Neuronal stem cell (in vitro differentiated cells): ENCODE data around the gene ADAMTS17.

ENCODE experiments used
- DNase-seq: peaks from one replicate; pipeline ENCODE4 v3.0.0-alpha.2; 2013; ENCODE audit warnings: low spot score
- H2AFZ ChIP-seq: one replicate; pipeline ENCODE4 v1.6.1; 2013; ENCODE audit warnings: mild to moderate bottlenecking, low read length, inconsistent platforms
- H2AK5ac ChIP-seq: 2 replicates; pipeline ENCODE4 v1.6.1; 2013; ENCODE audit warnings: low read depth, mild to moderate bottlenecking, inconsistent platforms, low read length, moderate library complexity, mixed read lengths
- H2BK120ac ChIP-seq: 2 replicates; pipeline ENCODE4 v1.6.1; 2013; ENCODE audit warnings: low read depth, mild to moderate bottlenecking, inconsistent platforms, low read length, moderate library complexity, mixed read lengths
- H2BK12ac ChIP-seq: one replicate; pipeline ENCODE4 v1.6.1; 2013; ENCODE audit warnings: low read length, inconsistent platforms
- H2BK15ac ChIP-seq: 2 replicates; pipeline ENCODE4 v1.6.1; 2013; ENCODE audit warnings: mild to moderate bottlenecking, low read length, inconsistent platforms, mixed read lengths
- H2BK5ac ChIP-seq: one replicate; pipeline ENCODE4 v1.6.1; 2013; ENCODE audit warnings: inconsistent platforms, mild to moderate bottlenecking, low read length, moderate library complexity
- H3K14ac ChIP-seq: one replicate; pipeline ENCODE4 v1.6.1; 2013; ENCODE audit warnings: low read length, inconsistent platforms
- H3K18ac ChIP-seq: 2 replicates; pipeline ENCODE4 v1.6.1; 2013; ENCODE audit warnings: low read length, inconsistent platforms
- H3K23ac ChIP-seq: 2 replicates; pipeline ENCODE4 v1.6.1; 2013; ENCODE audit warnings: low read depth, mild to moderate bottlenecking, mixed read lengths, low read length, inconsistent platforms; ENCODE audit not compliant: poor library complexity
- H3K27ac ChIP-seq: replicated peaks from 3 replicates; pipeline ENCODE4 v1.5.1; 2013; ENCODE audit warnings: low read length, inconsistent platforms
- H3K27me3 ChIP-seq, 3 experiments: 2 replicates each; pipeline ENCODE4 v1.6.1; 2013; ENCODE audit warnings: low read length in 3 of 3, mild to moderate bottlenecking in 2 of 3, inconsistent platforms in 1 of 3, low read depth in 1 of 3, mixed read lengths in 1 of 3, moderate library complexity in 1 of 3; ENCODE audit not compliant: control insufficient read depth in 3 of 3, insufficient read depth in 3 of 3
- H3K36me3 ChIP-seq, 2 donors: replicated peaks in 1 of 2; 2 replicates each; pipeline ENCODE4 v1.6.1; 2013; ENCODE audit warnings: low read length in 2 of 2; ENCODE audit not compliant: control insufficient read depth in 2 of 2, insufficient read depth in 2 of 2
- H3K4ac ChIP-seq: 2 replicates; pipeline ENCODE4 v1.6.1; 2013; ENCODE audit warnings: inconsistent platforms, mild to moderate bottlenecking, low read length, moderate library complexity
- H3K4me1 ChIP-seq, 2 donors: 1 replicate in 1 of 2; 2 replicates in 1 of 2; pipeline ENCODE4 v1.6.1; 2013; ENCODE audit warnings: low read length in 2 of 2, low read depth in 1 of 2; ENCODE audit not compliant: control insufficient read depth in 2 of 2, insufficient read depth in 1 of 2
- H3K4me2 ChIP-seq: one replicate; pipeline ENCODE4 v1.6.1; 2013; ENCODE audit warnings: mild to moderate bottlenecking, low read length, inconsistent platforms; ENCODE audit not compliant: insufficient read depth, poor library complexity, severe bottlenecking
- H3K4me3 ChIP-seq, 2 donors: 2 replicates each; pipeline ENCODE4 v1.5.1; 2013; ENCODE audit warnings: low read length in 2 of 2, mild to moderate bottlenecking in 2 of 2, inconsistent platforms in 1 of 2, moderate library complexity in 1 of 2
- H3K79me1 ChIP-seq: one replicate; pipeline ENCODE4 v1.6.1; 2013; ENCODE audit warnings: low read depth, mild to moderate bottlenecking, inconsistent platforms, low read length, moderate library complexity
- H3K9ac ChIP-seq: one replicate; pipeline ENCODE4 v1.6.1; 2013; ENCODE audit warnings: mild to moderate bottlenecking, low read depth, low read length, inconsistent platforms; ENCODE audit not compliant: poor library complexity
- H3K9me3 ChIP-seq, 2 donors: replicated peaks in 1 of 2; 2 replicates each; pipeline versions ENCODE3 to v1.6.1; 2013; ENCODE audit warnings: low read length in 2 of 2, mild to moderate bottlenecking in 2 of 2, inconsistent platforms in 1 of 2, low read depth in 1 of 2, mixed read lengths in 1 of 2, moderate library complexity in 1 of 2; ENCODE audit not compliant: control insufficient read depth in 2 of 2, insufficient read depth in 1 of 2
- H4K8ac ChIP-seq: one replicate; pipeline ENCODE4 v1.6.1; 2013; ENCODE audit warnings: low read depth, mild to moderate bottlenecking, inconsistent platforms, low read length, moderate library complexity
- H4K91ac ChIP-seq: one replicate; pipeline ENCODE4 v1.6.1; 2013; ENCODE audit warnings: low read length, low read depth, mild to moderate bottlenecking, inconsistent platforms; ENCODE audit not compliant: poor library complexity
- WGBS, 2 donors: extraction: QIAGEN DNeasy Blood & Tissue Kit; methylation state at CpG; one replicate each; pipeline ENCODE4 v1.1.7; 2013; ENCODE audit warnings: missing lambda C conversion rate in 2 of 2, mixed read lengths in 1 of 2; ENCODE audit not compliant: insufficient read length in 2 of 2, insufficient replicate concordance in 1 of 2; ENCODE audit errors: extremely low coverage in 2 of 2; 5-methylcytosine and 5-hydroxymethylcytosine counted together

Gene ADAMTS17

GRCh38 chr15:99992611-99993231 is 349.1 kb downstream of the ADAMTS17 start:
- no peak overlapping the region for H3K27ac ChIP-seq
- H3K14ac ChIP-seq: no peak overlapping the region
- peak overlapping the region; percentile 24 for H3K4ac ChIP-seq
- H3K4me3 ChIP-seq: no peak overlapping the region
- peak overlapping the region; percentile 60 for H4K91ac ChIP-seq
- no peak overlapping the region for H2AFZ ChIP-seq
- H3K23ac ChIP-seq: peak overlapping the region; percentile 57
- peak overlapping the region; percentile 84 for H2BK15ac ChIP-seq
- no peak overlapping the region for H2BK12ac ChIP-seq
- peaks cover 0 to 14% of the 10 kb centered on the region in 2 donors for H3K4me1 ChIP-seq
- no peak overlapping the region for H4K8ac ChIP-seq
- H3K27me3 ChIP-seq: no peaks in the 10 kb centered on the region
- H3K4me2 ChIP-seq: no peak overlapping the region
- H2AK5ac ChIP-seq: peak overlapping the region; percentile 94
- H3K9me3 ChIP-seq: peaks cover 0 to 1% of the 10 kb centered on the region in 2 donors
- no CpG with 5 or more reads among the region's 29 CpGs for WGBS, 2 donors
- H3K18ac ChIP-seq: peak overlapping the region; percentile 92
- no peaks in the 10 kb centered on the region for H3K79me1 ChIP-seq
- no peak for DNase-seq
- no peak overlapping the region for H2BK5ac ChIP-seq
- no peaks in the 10 kb centered on the region for H3K36me3 ChIP-seq
- H2BK120ac ChIP-seq: peak overlapping the region; percentile 53
- H3K9ac ChIP-seq: peak overlapping the region; percentile 25

- no peak overlapping the region for H4K8ac ChIP-seq
- H3K27me3 ChIP-seq: no peaks in the 10 kb centered on the region
- H3K4me2 ChIP-seq: no peak overlapping the region
- no peak overlapping the region for H2BK12ac ChIP-seq
- H3K23ac ChIP-seq: no peak overlapping the region
- H3K18ac ChIP-seq: no peak overlapping the region
- no peak overlapping the region for H3K14ac ChIP-seq
- no peak overlapping the region for H3K4ac ChIP-seq
- H3K79me1 ChIP-seq: no peaks in the 10 kb centered on the region
- H2BK120ac ChIP-seq: no peak overlapping the region
- H2BK5ac ChIP-seq: peak overlapping the region; percentile 32
- no peak overlapping the region for H3K9ac ChIP-seq
- peaks cover 0 to 7% of the 10 kb centered on the region in 2 donors for H3K4me1 ChIP-seq
- peak overlapping the region; percentile 42 for H2BK15ac ChIP-seq
- no peak overlapping the region for H3K27ac ChIP-seq
- H3K4me3 ChIP-seq: no peak overlapping the region
- no peak for DNase-seq
- H2AFZ ChIP-seq: no peak overlapping the region
- peaks cover 0 to 3% of the 10 kb centered on the region in 2 donors for H3K9me3 ChIP-seq
- no peak overlapping the region for H4K91ac ChIP-seq
- no CpG with 5 or more reads among the region's 9 CpGs for WGBS, 2 donors
- no peaks in the 10 kb centered on the region for H3K36me3 ChIP-seq
- H2AK5ac ChIP-seq: peak overlapping the region; percentile 39
These were observed 352.7 kb downstream of the ADAMTS17 start for GRCh38 chr15:99989095-99989494.

GRCh38 chr15:99987701-99988100 is 354.1 kb downstream of the ADAMTS17 start:
- H3K9ac ChIP-seq: no peak overlapping the region
- no peak overlapping the region for H3K4ac ChIP-seq
- peaks cover 2 to 12% of the 10 kb centered on the region in 2 donors for H3K4me1 ChIP-seq
- no peak overlapping the region for H3K23ac ChIP-seq
- H2BK15ac ChIP-seq: peak overlapping the region; percentile 38
- no CpG with 5 or more reads among the region's 3 CpGs for WGBS, 2 donors
- H3K9me3 ChIP-seq: peaks cover 0 to 3% of the 10 kb centered on the region in 2 donors
- H3K36me3 ChIP-seq: no peaks in the 10 kb centered on the region
- no peak overlapping the region for H3K18ac ChIP-seq
- H3K27me3 ChIP-seq: no peaks in the 10 kb centered on the region
- no peak overlapping the region for H4K91ac ChIP-seq
- no peak for DNase-seq
- no peak overlapping the region for H2BK12ac ChIP-seq
- no peak overlapping the region for H3K14ac ChIP-seq
- H2AK5ac ChIP-seq: no peak overlapping the region
- no peak overlapping the region for H4K8ac ChIP-seq
- H3K27ac ChIP-seq: no peak overlapping the region
- no peak overlapping the region for H2BK120ac ChIP-seq
- no peak overlapping the region for H3K4me3 ChIP-seq
- no peak overlapping the region for H2AFZ ChIP-seq
- H3K79me1 ChIP-seq: no peaks in the 10 kb centered on the region
- H2BK5ac ChIP-seq: no peak overlapping the region
- no peak overlapping the region for H3K4me2 ChIP-seq

DNA sequence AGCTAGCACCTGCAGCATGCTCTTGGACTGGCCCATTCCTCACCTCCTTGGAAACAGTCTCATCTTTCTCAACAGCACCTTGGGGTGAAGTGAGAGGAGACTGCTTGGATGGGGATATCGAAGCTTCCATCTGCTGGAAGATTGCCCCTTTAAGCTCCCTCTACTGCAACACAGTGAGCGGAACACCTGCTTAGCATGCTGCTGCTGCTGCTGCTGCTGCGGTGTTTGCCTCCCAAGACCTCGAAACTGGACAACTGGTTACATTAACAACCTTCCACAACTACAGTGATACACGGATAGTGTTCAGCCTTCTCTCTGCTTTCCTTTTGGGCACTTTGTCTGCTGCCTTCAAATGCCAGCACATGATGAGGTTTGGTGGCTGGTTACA is 354.7 kb downstream of the ADAMTS17 start:
- H3K4me1 ChIP-seq: peaks cover 2 to 18% of the 10 kb centered on the region in 2 donors
- H3K36me3 ChIP-seq: no peaks in the 10 kb centered on the region
- H2BK5ac ChIP-seq: no peak overlapping the region
- no CpG with 5 or more reads among the region's 5 CpGs for WGBS, 2 donors
- peak overlapping the region; percentile 23 for H3K4ac ChIP-seq
- H3K27me3 ChIP-seq: no peaks in the 10 kb centered on the region
- peak overlapping the region; percentile 24 for H2BK120ac ChIP-seq
- peak overlapping the region; percentile 76 for H2BK12ac ChIP-seq
- H2AFZ ChIP-seq: no peak overlapping the region
- H3K27ac ChIP-seq: no peak overlapping the region
- no peak for DNase-seq
- H3K4me3 ChIP-seq: no peak overlapping the region
- no peak overlapping the region for H3K9ac ChIP-seq
- H3K23ac ChIP-seq: no peak overlapping the region
- peaks cover 0 to 3% of the 10 kb centered on the region in 2 donors for H3K9me3 ChIP-seq
- no peak overlapping the region for H4K91ac ChIP-seq
- no peaks in the 10 kb centered on the region for H3K79me1 ChIP-seq
- no peak overlapping the region for H3K4me2 ChIP-seq
- H3K18ac ChIP-seq: peak overlapping the region; percentile 36
- H2AK5ac ChIP-seq: peak overlapping the region; percentile 11
- H3K14ac ChIP-seq: no peak overlapping the region
- H2BK15ac ChIP-seq: peak overlapping the region; percentile 38
- H4K8ac ChIP-seq: no peak overlapping the region
